Heart right ventricle (tissue), 16 donors: ENCODE measurements around the gene ARRDC2. TPM values are rescaled to one million over a fixed set of nuclear protein-coding genes. Genes with fewer than 3 reads are reported as not detected.

Source experiments
- ATAC-seq, 8 donors: fragments of 200-7000 bp; cut with Tn5 transposase; one replicate each; pipeline ENCODE4 v1.9.1; 2020; ENCODE audit warnings: mild to moderate bottlenecking in 8 of 8, moderate library complexity in 8 of 8, moderate number of reproducible peaks in 1 of 8
- DNase-seq, 2 donors: peaks; one replicate each; pipeline ENCODE4 v3.0.0-alpha.2; 2020
- H3K27ac ChIP-seq, 10 donors: fragments of 200-600 bp; sonication (generic) in 2 of 10; one replicate each; pipeline versions ENCODE4 v1.5.0 to v1.8.0; 2020 to 2022; ENCODE audit warnings: mild to moderate bottlenecking in 3 of 10
- H3K27me3 ChIP-seq, 7 donors: fragments of 200-600 bp; one replicate each; pipeline ENCODE4 v1.8.0; 2021 to 2022; ENCODE audit warnings: mild to moderate bottlenecking in 2 of 7
- H3K36me3 ChIP-seq, 9 donors: fragments of 200-600 bp; sonication (generic) in 1 of 9; one replicate each; pipeline versions ENCODE4 v1.5.0 to v1.8.0; 2020 to 2022; ENCODE audit warnings: mild to moderate bottlenecking in 2 of 9
- H3K4me1 ChIP-seq, 9 donors: fragments of 200-600 bp; sonication (generic) in 1 of 9; one replicate each; pipeline versions ENCODE4 v1.5.0 to v1.8.0; 2020 to 2022; ENCODE audit warnings: mild to moderate bottlenecking in 4 of 9
- H3K4me3 ChIP-seq, 10 donors: fragments of 200-600 bp; sonication (generic) in 2 of 10; one replicate each; pipeline versions ENCODE4 v1.5.0 to v1.8.0; 2020 to 2022; ENCODE audit warnings: mild to moderate bottlenecking in 7 of 10, moderate library complexity in 2 of 10
- H3K9me3 ChIP-seq, 11 donors: fragments of 200-600 bp in 10 of 11; sonication (generic) in 2 of 11; one replicate each; pipeline versions ENCODE4 v1.5.0 to v1.8.0; 2013 to 2022; ENCODE audit warnings: mild to moderate bottlenecking in 2 of 11, control low read depth in 1 of 11, moderate library complexity in 1 of 11
- WGBS, 2 donors: extraction: QIAGEN DNeasy Blood & Tissue Kit; methylation state at CpG; one replicate each; pipeline ENCODE4 v1.1.7; 2013; ENCODE audit warnings: inconsistent platforms in 1 of 2; 5-methylcytosine and 5-hydroxymethylcytosine counted together
- intact Hi-C, 10 donors: fragments of 100-400 bp; cut with DNase I; formaldehyde crosslinking; loops; one replicate each; pipeline versions ENCODE4 v1.11.1 to v1.14.2; 2022
- polyA plus RNA-seq, 2 donors: library from polyadenylated mRNA; stranded (reverse); fragments of 200-250 nt; gene quantifications; one replicate each; pipeline ENCODE4 v1.2.3, GENCODE V29; 2013
- total RNA-seq, 10 donors: library from RNA; stranded (reverse); fragmentation: NEBNext Ultra II Directional in 3 of 10; extraction: Animal tissue kit (Norgen Biotek cat#: 25700) in 3 of 10; gene quantifications; one replicate each; pipeline versions ENCODE4 v1.2.1 to v1.2.4, GENCODE V29; 2021 to 2023
- TF ChIP-seq, protein P1 (sequence below), 9 donors: fragments of 200-600 bp; sonication (generic) in 2 of 9; IDR thresholded peaks; one replicate each; pipeline versions ENCODE4 v1.5.0 to v1.8.0; 2021 to 2022; ENCODE audit warnings: antibody characterized with exemption in 9 of 9, mild to moderate bottlenecking in 5 of 9, moderate library complexity in 1 of 9
- donor health status: Arrhythmogenic right ventricular cardiomyopathy.
- donor health status: ischemic (EF 13 %, LVEDD 7.1; RV severe dilation, severe dysfunction).
- donor health status: healthy with polysubstance abuse.
- donor health status: DM: no; HTN: yes; CAD: no.
- donor health status: DM: no; HTN: no; CAD: no.
- donor health status: ischemic (EF 25% LVEDD 6.9; RV normal size, moderate dysfunction).
- donor health status: ischemic (EF 25% LVEDD 5.7; RV mildly dilated, moderate dysfunction).
- donor health status: healthy.
- donor health status: DM: yes; HTN: yes; CAD: no.
- donor health status: Ischemic cardiomyopathy.
- donor health status: ischemic (EF 35%, LVEDD 5.7; RV mildly dilated, moderate dysfunction).
- donor health status: nonischemic (EF 11% LVEDD 7.7; RV severe dilation, severe dysfunction).
- donor health status: DM: yes; HTN: yes; CAD: no.
- donor health status: PGD.
- donor health status: ischemic (EF 29% LVEDD 5.4; RV normal size, mild dysfunction).
- donor health status: nonischemic (EF 23%, LVEDD 6.1; RV moderate dilation, normal function).

The ARRDC2 gene
- total and polyA plus RNA-seq, 12 donors, result 4.8 to 45.5 (median 11.8) TPM

DNA sequence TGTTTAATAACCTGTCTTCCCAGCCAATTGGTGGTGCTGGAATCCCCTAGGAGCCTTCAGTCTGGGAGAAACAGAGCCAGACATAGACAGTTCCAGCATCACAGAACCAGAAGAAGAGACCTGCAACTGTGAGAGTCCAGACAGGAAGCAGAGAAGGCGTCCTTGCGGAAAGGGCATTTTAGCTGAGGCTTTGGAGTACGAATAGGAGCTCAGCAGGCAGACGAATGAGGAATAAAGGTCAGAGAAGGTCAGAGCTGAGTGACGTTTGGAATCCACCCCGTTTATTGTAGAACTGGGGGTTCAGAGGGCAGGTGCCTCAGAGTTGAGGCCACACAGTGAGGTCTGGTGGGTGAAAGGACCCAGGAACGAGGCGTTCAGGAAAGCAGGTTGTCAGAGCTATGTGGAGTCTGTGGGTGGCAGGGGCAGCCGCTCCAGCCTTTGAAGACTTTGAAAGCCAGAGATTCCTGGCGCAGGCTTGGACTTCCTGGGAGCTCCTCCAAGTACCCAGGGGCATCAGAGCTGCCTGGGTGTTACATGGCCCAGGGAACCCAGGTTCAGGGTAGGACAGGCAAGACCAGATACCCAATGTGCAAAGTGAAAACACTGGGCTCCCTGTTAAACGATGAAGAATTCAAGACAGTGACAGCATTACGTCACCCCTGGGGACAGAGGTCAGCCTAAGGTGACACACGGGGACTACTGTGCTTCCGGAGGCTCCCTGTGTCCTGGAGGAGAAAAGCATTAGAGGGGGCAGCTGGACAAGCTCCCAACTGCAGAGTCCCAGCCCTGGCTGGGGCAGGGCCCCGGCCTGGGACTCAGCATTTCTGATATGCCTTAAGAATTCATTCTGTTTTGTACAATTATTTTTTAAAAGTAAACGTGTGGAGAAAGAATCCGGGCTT is 5.5 kb downstream of the ARRDC2 start:
- peak in 6 of 8 donors; percentile 4 to 52 (median 32) for ATAC-seq
- peak overlapping the region in 9 of 10 donors; percentile 11 to 78 (median 58) for H3K27ac ChIP-seq
- H3K36me3 ChIP-seq, result peaks cover 6 to 74% (median 41%) of the 10 kb centered on the region in 9 donors
- TF ChIP-seq, protein P1, sequence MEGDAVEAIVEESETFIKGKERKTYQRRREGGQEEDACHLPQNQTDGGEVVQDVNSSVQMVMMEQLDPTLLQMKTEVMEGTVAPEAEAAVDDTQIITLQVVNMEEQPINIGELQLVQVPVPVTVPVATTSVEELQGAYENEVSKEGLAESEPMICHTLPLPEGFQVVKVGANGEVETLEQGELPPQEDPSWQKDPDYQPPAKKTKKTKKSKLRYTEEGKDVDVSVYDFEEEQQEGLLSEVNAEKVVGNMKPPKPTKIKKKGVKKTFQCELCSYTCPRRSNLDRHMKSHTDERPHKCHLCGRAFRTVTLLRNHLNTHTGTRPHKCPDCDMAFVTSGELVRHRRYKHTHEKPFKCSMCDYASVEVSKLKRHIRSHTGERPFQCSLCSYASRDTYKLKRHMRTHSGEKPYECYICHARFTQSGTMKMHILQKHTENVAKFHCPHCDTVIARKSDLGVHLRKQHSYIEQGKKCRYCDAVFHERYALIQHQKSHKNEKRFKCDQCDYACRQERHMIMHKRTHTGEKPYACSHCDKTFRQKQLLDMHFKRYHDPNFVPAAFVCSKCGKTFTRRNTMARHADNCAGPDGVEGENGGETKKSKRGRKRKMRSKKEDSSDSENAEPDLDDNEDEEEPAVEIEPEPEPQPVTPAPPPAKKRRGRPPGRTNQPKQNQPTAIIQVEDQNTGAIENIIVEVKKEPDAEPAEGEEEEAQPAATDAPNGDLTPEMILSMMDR (IDR thresholded peaks at IDR 0.05), result no peak
- intact Hi-C loops, result no loop called here
- H3K4me1 ChIP-seq, result peaks cover 15 to 62% (median 45%) of the 10 kb centered on the region in 9 donors
- no peak overlapping the region for H3K4me3 ChIP-seq
- H3K27me3 ChIP-seq, result no peaks in the 10 kb centered on the region
- no peaks in the 10 kb centered on the region for H3K9me3 ChIP-seq
- WGBS, 2 donors, result 63 to 68% methylated on average over 17 of the region's 17 CpGs
- peak in 1 of 2 donors; percentile 38 for DNase-seq

DNA sequence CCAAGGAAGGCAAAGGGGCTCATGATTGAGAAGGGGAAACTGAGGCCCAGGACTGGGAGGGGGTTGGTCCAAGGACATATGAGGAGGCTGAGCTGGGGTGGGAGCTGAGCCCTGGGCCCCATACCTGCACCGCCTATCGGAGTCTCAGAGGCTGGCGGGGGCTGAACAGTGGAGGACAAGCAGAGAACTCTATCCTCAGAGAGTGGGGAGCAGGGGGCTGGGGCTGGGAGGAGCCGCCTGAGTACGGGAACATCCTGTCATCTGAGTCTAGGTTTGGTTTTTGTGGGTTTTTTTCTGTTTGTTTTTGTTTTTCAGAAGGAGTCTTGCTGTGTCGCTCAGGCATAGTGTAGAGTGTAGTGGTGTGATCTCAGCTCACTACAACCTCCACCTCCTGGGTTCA is 6.2 kb downstream of the ARRDC2 start:
- peak overlapping the region in 8 of 10 donors; percentile 11 to 78 (median 40) for H3K27ac ChIP-seq
- ATAC-seq (no peak), DNase-seq (no peak)
- no peaks in the 10 kb centered on the region for H3K9me3 ChIP-seq
- no peaks in the 10 kb centered on the region for H3K27me3 ChIP-seq
- TF ChIP-seq, protein P1 (IDR thresholded peaks at IDR 0.05), result no peak
- H3K4me1 ChIP-seq, result peaks cover 15 to 55% (median 38%) of the 10 kb centered on the region in 9 donors
- no peak overlapping the region for H3K4me3 ChIP-seq
- H3K36me3 ChIP-seq, result peaks cover 3 to 66% (median 41%) of the 10 kb centered on the region in 9 donors
- intact Hi-C loops, result no loop called here
- WGBS, 2 donors, result 85 to 96% methylated on average over 6 of the region's 6 CpGs

DNA sequence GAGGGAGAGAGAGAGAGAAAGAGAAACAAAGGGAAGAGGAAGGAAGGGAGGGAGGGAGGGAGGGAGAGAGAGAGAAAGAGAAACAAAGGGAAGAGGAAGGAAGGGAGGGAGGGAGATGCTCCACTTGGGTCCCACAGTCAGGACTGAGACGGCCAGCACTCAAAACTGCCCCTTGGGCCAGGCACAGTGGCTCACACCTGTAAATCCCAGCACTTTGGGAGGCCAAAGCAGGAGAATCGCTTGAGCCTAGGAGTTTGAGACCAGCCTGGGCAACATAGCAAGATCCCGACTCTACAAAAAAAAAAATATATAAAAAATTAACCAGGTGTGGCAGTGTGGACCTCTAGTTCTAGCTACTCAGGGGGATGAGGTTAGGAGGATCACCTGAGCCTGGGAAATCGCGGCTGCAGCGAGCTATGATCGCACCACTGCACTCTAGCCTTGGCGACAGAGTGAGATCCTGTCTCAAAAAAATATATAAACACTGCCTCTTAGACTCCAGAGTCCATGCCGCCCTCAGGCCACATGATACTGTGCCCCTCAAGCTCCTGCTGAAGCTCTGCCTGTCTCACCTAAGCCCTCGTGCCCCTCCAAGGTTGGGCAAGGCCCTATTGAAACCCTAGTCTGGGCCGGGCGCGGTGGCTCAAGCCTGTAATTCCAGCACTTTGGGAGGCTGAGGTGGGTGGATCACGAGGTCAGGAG is 8.4 kb downstream of the ARRDC2 start:
- Histone ChIP-seq H3K4me1 (peaks cover 30 to 64% (median 52%) of the 10 kb centered on the region in 9 donors), H3K9me3 (no peaks in the 10 kb centered on the region), H3K27me3 (no peaks in the 10 kb centered on the region), H3K36me3 (peaks cover 0 to 45% (median 22%) of the 10 kb centered on the region in 9 donors), H3K27ac (peak overlapping the region; percentile 70 to 96 (median 84)), H3K4me3 (no peak overlapping the region)
- intact Hi-C loops, result no loop called here
- no peak for ATAC-seq
- TF ChIP-seq, protein P1 (IDR thresholded peaks at IDR 0.05), result no peak
- no peak for DNase-seq
- WGBS, 2 donors, result 91 to 92% methylated on average over 14 of the region's 14 CpGs
